ENCODE results near the gene MMP26.
"Not testable (repeated sequence)": the region's sequence is repeated elsewhere in the genome, so short reads cannot be mapped to it uniquely, and the experiment has no call there.

MMP26 gene

GRCh38 chr11:4722616-4723534 lies 18.3 kb downstream of the MMP26 start:
- not testable (repeated sequence) for DNase-seq (ENCODE audit: low read depth)

GRCh38 chr11:4727171-4727570 lies 22.6 kb downstream of the MMP26 start:
- no peak for DNase-seq (ENCODE audit: low read depth)

GRCh38 chr11:4740735-4741134 lies 36.2 kb downstream of the MMP26 start:
- no peak for DNase-seq (ENCODE audit: low read depth)

GRCh38 chr11:4748438-4748837 lies 43.9 kb downstream of the MMP26 start:
- no peak for DNase-seq (ENCODE audit: low read depth)

GRCh38 chr11:4751201-4751600 lies 46.6 kb downstream of the MMP26 start:
- no peak for DNase-seq (ENCODE audit: low read depth)
